CD4-positive, alpha-beta T cell (primary cell): ENCODE results near the gene HDAC4. TPM values are rescaled to one million over a fixed set of nuclear protein-coding genes. Genes with fewer than 3 reads are reported as not detected.

Source experiments
- ATAC-seq: fragments of 200-7000 bp; cut with Tn5 transposase; one replicate; pipeline ENCODE4 v1.10.0; 2022; ENCODE audit warnings: mild to moderate bottlenecking; ENCODE audit not compliant: poor library complexity
- CTCF ChIA-PET: fragments of 350-600 bp; sonication (Branson Sonifier 250); formaldehyde crosslinking; loops from one replicate; lab custom pipeline; 2021; ENCODE audit warnings: antibody characterized with exemption, inconsistent platforms; lab: Charles Lee
- POLR2A ChIA-PET: fragments of 350-600 bp; sonication (Branson Sonifier 250); formaldehyde crosslinking; loops from one replicate; lab custom pipeline; 2021; ENCODE audit warnings: antibody characterized with exemption, inconsistent platforms; lab: Charles Lee
- DNase-seq, 14 experiments: peaks; one replicate each; pipeline ENCODE4 v3.0.0-alpha.2; 2013 to 2020; ENCODE audit warnings: mixed read lengths in 2 of 14
- H3K27ac ChIP-seq, 2 donors: one replicate each; pipeline versions ENCODE4 v1.5.1 to v1.7.0; 2013; ENCODE audit warnings: low read length in 2 of 2, low read depth in 1 of 2, mild to moderate bottlenecking in 1 of 2
- H3K27me3 ChIP-seq, 2 experiments: 1 replicate in 1 of 2; 2 replicates in 1 of 2; pipeline versions ENCODE4 v1.6.1 to v1.7.0; 2013; ENCODE audit warnings: low read length in 2 of 2, control low read depth in 1 of 2, mild to moderate bottlenecking in 1 of 2, moderate library complexity in 1 of 2; ENCODE audit not compliant: insufficient read depth in 2 of 2, control insufficient read depth in 1 of 2
- H3K36me3 ChIP-seq: one replicate; pipeline ENCODE4 v1.6.1; 2013; ENCODE audit warnings: low read length, control low read depth; ENCODE audit not compliant: insufficient read depth
- H3K4me1 ChIP-seq: one replicate; pipeline ENCODE4 v1.6.1; 2013; ENCODE audit warnings: low read length, control low read depth; ENCODE audit not compliant: insufficient read depth
- H3K4me3 ChIP-seq: one replicate; pipeline ENCODE4 v1.5.1; 2013; ENCODE audit warnings: mild to moderate bottlenecking, low read length, moderate library complexity
- H3K9me3 ChIP-seq, 2 experiments: 1 replicate in 1 of 2; 2 replicates in 1 of 2; pipeline versions ENCODE4 v1.6.1 to v1.7.0; 2013; ENCODE audit warnings: low read length in 2 of 2, mild to moderate bottlenecking in 2 of 2, control low read depth in 1 of 2, moderate library complexity in 1 of 2; ENCODE audit not compliant: control insufficient read depth in 1 of 2, insufficient read depth in 1 of 2
- H3K27ac Mint-ChIP-seq: one replicate; pipeline ENCODE4 v1.8.0; 2020; ENCODE audit warnings: mixed read lengths
- H3K27me3 Mint-ChIP-seq: one replicate; pipeline ENCODE4 v1.8.0; 2021; ENCODE audit warnings: mixed read lengths
- H3K36me3 Mint-ChIP-seq: one replicate; pipeline ENCODE4 v1.8.0; 2021; ENCODE audit warnings: low read depth, mixed read lengths
- H3K4me1 Mint-ChIP-seq: one replicate; pipeline ENCODE4 v1.8.0; 2021; ENCODE audit warnings: low read depth, mixed read lengths
- H3K4me3 Mint-ChIP-seq: one replicate; pipeline ENCODE4 v1.8.0; 2020; ENCODE audit warnings: mild to moderate bottlenecking, mixed read lengths
- H3K9me3 Mint-ChIP-seq: one replicate; pipeline ENCODE4 v1.8.0; 2020; ENCODE audit warnings: mixed read lengths
- CTCF ChIP-seq: fragments of 200-600 bp; IDR thresholded peaks from one replicate; pipeline ENCODE4 v1.8.0; 2022; ENCODE audit warnings: antibody characterized with exemption, mild to moderate bottlenecking
- intact Hi-C, 2 experiments: fragments of 100-400 bp; cut with DNase I in 1 of 2; cut with micrococcal nuclease in 1 of 2; formaldehyde crosslinking; loops; one replicate each; pipeline versions ENCODE4 v1.15.1 to v1.9.0; 2023 to 2025; cut with DNase I, micrococcal nuclease
- total RNA-seq, 174 experiments: library from RNA in 2 of 174; stranded (reverse) in 2 of 174; gene quantifications; one replicate each; pipeline ENCODE4 v1.2.3 and lab custom pipeline; 2021 to 2026

The HDAC4 gene
- total RNA-seq, 2 experiments from 2014 or later, result 45.3 to 49.2 TPM

GRCh38 chr2:239392688-239393387 is 8.0 kb downstream of the HDAC4 start:
- no peak overlapping the region for H3K27ac ChIP-seq
- intact Hi-C loops, result no loop called here

GRCh38 chr2:239392072-239392357 is 8.8 kb downstream of the HDAC4 start:
- no peak overlapping the region for H3K4me3 ChIP-seq
- no peak overlapping the region for H3K27ac Mint-ChIP-seq
- H3K9me3 ChIP-seq, result peaks cover 0 to 6% of the 10 kb centered on the region in 2 experiments
- ChIA-PET POLR2A (interaction anchor here (2.0 kb wide), 1 partner anchor 9 kb away, joined by 6 read pairs; the partner anchor contains the start of gene HDAC4), CTCF (interaction anchor here (0.8 to 1.4 kb wide), 2 partner anchors 40 to 125 kb away, joined by 3 to 4 read pairs; no protein-coding TSS in a partner anchor)
- H3K4me3 Mint-ChIP-seq, result no peak overlapping the region
- no peaks in the 10 kb centered on the region for H3K9me3 Mint-ChIP-seq
- ATAC-seq (no peak), DNase-seq (no peak)
- peaks cover 4% of the 10 kb centered on the region for H3K4me1 ChIP-seq
- H3K36me3 Mint-ChIP-seq, result peaks cover 3% of the 10 kb centered on the region
- H3K4me1 Mint-ChIP-seq, result peaks cover 33% of the 10 kb centered on the region
- no peak overlapping the region for H3K27ac ChIP-seq
- H3K27me3 ChIP-seq, result no peaks in the 10 kb centered on the region
- H3K27me3 Mint-ChIP-seq, result no peaks in the 10 kb centered on the region
- intact Hi-C loops, result no loop called here
- H3K36me3 ChIP-seq, result peaks cover 12% of the 10 kb centered on the region
- TF ChIP-seq CTCF, result no peak

More at GRCh38 chr2:239392688-239393387, 8.0 kb downstream of the HDAC4 start:
- ChIA-PET CTCF (interaction anchor here (1.4 kb wide), 1 partner anchor 126 kb away, joined by 4 read pairs; no protein-coding TSS in a partner anchor), POLR2A (interaction anchor here (1.0 to 2.0 kb wide), 2 partner anchors 8 to 126 kb away, joined by 4 to 6 read pairs; partner anchors contain the start of gene HDAC4)
- no peak for TF ChIP-seq CTCF
- peaks cover 12% of the 10 kb centered on the region for H3K36me3 ChIP-seq
- no peak for ATAC-seq
- H3K4me1 ChIP-seq, result peaks cover 12% of the 10 kb centered on the region
- no peak overlapping the region for H3K4me3 ChIP-seq
- Mint-ChIP-seq H3K27me3 (no peaks in the 10 kb centered on the region), H3K4me1 (peaks cover 41% of the 10 kb centered on the region), H3K4me3 (no peak overlapping the region), H3K27ac (no peak overlapping the region), H3K36me3 (peaks cover 3% of the 10 kb centered on the region), H3K9me3 (no peaks in the 10 kb centered on the region)
- peaks cover 0 to 6% of the 10 kb centered on the region in 2 experiments for H3K9me3 ChIP-seq
- DNase-seq, result peak in 1 of 14 experiments; percentile 15
- no peaks in the 10 kb centered on the region for H3K27me3 ChIP-seq

GRCh38 chr2:239391286-239392071 is 9.3 kb downstream of the HDAC4 start:
- Mint-ChIP-seq H3K4me1 (peaks cover 33% of the 10 kb centered on the region), H3K36me3 (peaks cover 8% of the 10 kb centered on the region), H3K4me3 (no peak overlapping the region), H3K27me3 (no peaks in the 10 kb centered on the region), H3K27ac (no peak overlapping the region), H3K9me3 (no peaks in the 10 kb centered on the region)
- peaks cover 0 to 6% of the 10 kb centered on the region in 2 experiments for H3K9me3 ChIP-seq
- DNase-seq (no peak), ATAC-seq (no peak)
- peaks cover 12% of the 10 kb centered on the region for H3K36me3 ChIP-seq
- no peak overlapping the region for H3K4me3 ChIP-seq
- H3K27me3 ChIP-seq, result no peaks in the 10 kb centered on the region
- ChIA-PET POLR2A (interaction anchor here (2.0 kb wide), 1 partner anchor 10 kb away, joined by 6 read pairs; the partner anchor contains the start of gene HDAC4), CTCF (interaction anchor here (0.8 to 1.4 kb wide), 3 partner anchors 39 to 124 kb away, joined by 3 to 4 read pairs (median 4); no protein-coding TSS in a partner anchor)
- no peak for TF ChIP-seq CTCF
- H3K27ac ChIP-seq, result no peak overlapping the region
- intact Hi-C loops, result no loop called here
- no peaks in the 10 kb centered on the region for H3K4me1 ChIP-seq
